Naive thymus-derived CD4-positive, alpha-beta T cell (primary cell): ENCODE measurements around the gene FBXO41. TPM values are rescaled to one million over a fixed set of nuclear protein-coding genes. Genes with fewer than 3 reads are reported as not detected.

ENCODE experiments used
- ATAC-seq: fragments of 150-1000 bp; cut with Tn5 transposase; 2 replicates; pipeline ENCODE4 v1.10.0; 2021; ENCODE audit warnings: mild to moderate bottlenecking, moderate library complexity
- CTCF ChIA-PET: fragments of 350-600 bp; sonication (Branson Sonifier 250); formaldehyde crosslinking; loops from one replicate; lab custom pipeline; 2021; ENCODE audit warnings: antibody characterized with exemption; lab: Charles Lee
- POLR2A ChIA-PET: fragments of 350-600 bp; sonication (Branson Sonifier 250); formaldehyde crosslinking; loops from one replicate; lab custom pipeline; 2021; ENCODE audit warnings: antibody characterized with exemption, inconsistent platforms; lab: Charles Lee
- DNase-seq, 9 donors: peaks; one replicate each; pipeline versions ENCODE4 v3.0.0 to v3.0.0-alpha.2; 2020 to 2022; ENCODE audit warnings: mixed read lengths in 1 of 9
- H3K27ac ChIP-seq: one replicate; pipeline ENCODE4 v1.7.0; 2013; ENCODE audit warnings: mild to moderate bottlenecking, low read depth, low read length, moderate library complexity
- H3K27me3 ChIP-seq, 2 donors: one replicate each; pipeline ENCODE4 v1.7.0; 2013; ENCODE audit warnings: low read length in 2 of 2, mild to moderate bottlenecking in 2 of 2, moderate library complexity in 2 of 2; ENCODE audit not compliant: control insufficient read depth in 2 of 2, insufficient read depth in 2 of 2
- H3K36me3 ChIP-seq, 3 experiments: 1 replicate in 2 of 3; 2 replicates in 1 of 3; pipeline ENCODE4 v1.7.0; 2013; ENCODE audit warnings: low read length in 3 of 3, mild to moderate bottlenecking in 3 of 3, moderate library complexity in 1 of 3; ENCODE audit not compliant: insufficient read depth in 3 of 3, control insufficient read depth in 2 of 3
- H3K4me1 ChIP-seq, 2 donors: one replicate each; pipeline ENCODE4 v1.7.0; 2013; ENCODE audit warnings: low read length in 2 of 2, mild to moderate bottlenecking in 2 of 2, moderate library complexity in 1 of 2; ENCODE audit not compliant: control insufficient read depth in 2 of 2, insufficient read depth in 2 of 2
- H3K4me3 ChIP-seq: 2 replicates; pipeline ENCODE4 v1.7.0; 2013; ENCODE audit warnings: mild to moderate bottlenecking, low read length
- H3K9me3 ChIP-seq, 3 experiments: 1 replicate in 2 of 3; 2 replicates in 1 of 3; pipeline ENCODE4 v1.7.0; 2013; ENCODE audit warnings: low read length in 3 of 3; ENCODE audit not compliant: control insufficient read depth in 2 of 3
- H3K27ac Mint-ChIP-seq, 9 donors: one replicate each; pipeline ENCODE4 v1.8.0; 2020 to 2022; ENCODE audit warnings: mixed read lengths in 9 of 9, mild to moderate bottlenecking in 8 of 9, moderate library complexity in 5 of 9, inconsistent platforms in 2 of 9
- H3K27me3 Mint-ChIP-seq, 5 donors: one replicate each; pipeline ENCODE4 v1.8.0; 2021 to 2022; ENCODE audit warnings: mixed read lengths in 5 of 5, mild to moderate bottlenecking in 1 of 5
- H3K36me3 Mint-ChIP-seq, 5 donors: one replicate each; pipeline ENCODE4 v1.8.0; 2020 to 2022; ENCODE audit warnings: mixed read lengths in 5 of 5, mild to moderate bottlenecking in 3 of 5, inconsistent platforms in 1 of 5
- H3K4me1 Mint-ChIP-seq, 7 donors: one replicate each; pipeline ENCODE4 v1.8.0; 2020 to 2022; ENCODE audit warnings: mixed read lengths in 7 of 7, mild to moderate bottlenecking in 3 of 7, inconsistent platforms in 1 of 7
- H3K4me3 Mint-ChIP-seq, 10 donors: one replicate each; pipeline ENCODE4 v1.8.0; 2020 to 2022; ENCODE audit warnings: mild to moderate bottlenecking in 10 of 10, mixed read lengths in 10 of 10, moderate library complexity in 6 of 10, inconsistent platforms in 2 of 10
- H3K9me3 Mint-ChIP-seq, 11 donors: one replicate each; pipeline ENCODE4 v1.8.0; 2020 to 2022; ENCODE audit warnings: mixed read lengths in 11 of 11, mild to moderate bottlenecking in 4 of 11, inconsistent platforms in 1 of 11, moderate library complexity in 1 of 11
- intact Hi-C, 2 donors: fragments of 100-400 bp; cut with micrococcal nuclease; formaldehyde crosslinking; loops; one replicate each; pipeline ENCODE4 v1.15.1; 2023
- polyA plus RNA-seq, 2 donors: library from polyadenylated mRNA; unstranded; fragments of 300-500 nt; fragmentation: Illumina TruSeq; gene quantifications; one replicate each; pipeline ENCODE4 v1.2.3, GENCODE V29; 2021
- total RNA-seq, 6 experiments: library from RNA in 5 of 6; stranded (reverse) in 5 of 6; gene quantifications; 1 replicate in 5 of 6; 2 replicates in 1 of 6; pipeline ENCODE4 v1.2.3 and lab custom pipeline; 2021 to 2026

Gene FBXO41
- total and polyA plus RNA-seq, 7 experiments from 2014 or later, result 1.5 to 19.6 (median 14.1) TPM

DNA sequence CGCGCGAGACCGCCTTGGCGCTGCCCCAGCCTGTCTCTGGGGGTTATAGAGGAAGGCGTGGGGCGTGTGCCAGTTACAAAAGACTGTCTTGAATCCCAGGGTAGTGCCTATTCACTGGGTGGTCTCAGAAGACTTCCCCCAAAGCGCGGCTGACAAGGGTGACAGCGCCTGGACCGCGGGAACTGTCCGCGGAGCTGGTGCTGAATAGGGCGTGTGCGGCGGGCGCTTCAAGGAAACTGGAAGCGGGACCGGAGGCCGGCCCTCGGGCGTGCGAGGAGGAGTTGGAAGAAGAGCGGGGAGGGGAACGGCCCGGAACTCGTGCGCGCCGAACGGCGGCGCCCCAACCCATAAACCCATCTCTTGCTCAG, 6.8 kb upstream of the FBXO41 start:
- no peak overlapping the region for H3K27ac ChIP-seq
- Mint-ChIP-seq H3K27ac (no peak overlapping the region), H3K36me3 (no peaks in the 10 kb centered on the region), H3K27me3 (peaks cover 28 to 77% (median 47%) of the 10 kb centered on the region in 5 donors), H3K4me1 (peaks cover 8 to 25% (median 14%) of the 10 kb centered on the region in 7 donors), H3K9me3 (peaks cover 0 to 3% (median 0%) of the 10 kb centered on the region in 11 donors), H3K4me3 (peak overlapping the region; percentile 61 to 78 (median 76))
- H3K9me3 ChIP-seq, result no peaks in the 10 kb centered on the region
- peaks cover 17 to 18% of the 10 kb centered on the region in 2 donors for H3K4me1 ChIP-seq
- ATAC-seq, result peak; percentile 44
- peak overlapping the region; percentile 25 for H3K4me3 ChIP-seq
- intact Hi-C loops, result loop anchor here (1.0 to 10.0 kb wide), 7 partner anchors 11 to 1281 kb away; partner anchors contain the start of genes RAB11FIP5 (in 1 of the 2), SMYD5 (in 1 of the 2) and SPR (in 1 of the 2)
- DNase-seq, result peak; percentile 34 to 77 (median 60)
- H3K36me3 ChIP-seq, result no peaks in the 10 kb centered on the region
- peaks cover 11 to 23% of the 10 kb centered on the region in 2 donors for H3K27me3 ChIP-seq
- CTCF ChIA-PET, result interaction anchor here (1.9 to 2.9 kb wide), 3 partner anchors 58 to 78 kb away, joined by 5 to 14 read pairs (median 6); partner anchors contain the start of gene PRADC1
- POLR2A ChIA-PET, result interaction anchor here (3.4 kb wide), 1 partner anchor 57 kb away, joined by 25 read pairs; the partner anchor contains the start of genes CCT7 and PRADC1

DNA sequence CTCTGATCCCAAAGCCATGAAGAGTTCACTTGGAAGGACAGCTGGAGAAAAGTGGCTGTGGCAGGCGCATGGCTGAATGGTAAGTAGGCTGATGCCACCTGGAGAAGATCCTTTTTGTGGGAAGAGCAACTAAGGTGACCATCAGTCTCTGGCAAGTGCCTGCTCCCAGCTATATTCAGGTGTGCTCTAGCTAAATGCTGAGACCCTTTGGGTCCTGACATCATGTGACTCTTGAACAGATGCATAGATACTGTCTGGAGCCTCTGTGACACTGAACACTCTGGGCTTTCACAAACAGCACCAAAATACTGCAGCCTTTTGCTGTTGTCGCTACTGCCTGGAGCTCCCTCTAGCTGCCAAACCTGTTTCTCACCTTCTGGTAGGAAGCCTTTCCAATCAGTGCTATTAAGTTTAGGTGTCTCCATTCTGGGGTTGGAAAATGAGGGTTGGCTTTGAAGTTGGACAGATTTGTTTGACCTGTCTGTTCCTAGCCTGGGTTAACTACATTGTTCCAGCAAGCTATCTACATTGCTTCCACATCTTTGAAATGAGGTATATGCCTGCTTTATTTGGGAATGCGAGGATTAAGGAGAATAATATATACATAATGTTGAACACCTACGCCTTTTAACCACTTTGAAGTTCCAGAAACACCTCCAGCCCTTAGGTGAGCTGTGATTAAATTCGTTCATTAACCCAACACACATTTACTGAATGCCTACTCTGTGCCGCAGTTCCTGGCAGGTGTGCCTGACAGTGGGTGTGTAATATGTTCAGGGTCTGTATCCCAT, 6.0 kb upstream of the FBXO41 start:
- Histone ChIP-seq H3K27ac (no peak overlapping the region), H3K4me1 (peaks cover 17 to 19% of the 10 kb centered on the region in 2 donors), H3K36me3 (no peaks in the 10 kb centered on the region), H3K9me3 (no peaks in the 10 kb centered on the region), H3K27me3 (peaks cover 6 to 23% of the 10 kb centered on the region in 2 donors), H3K4me3 (no peak overlapping the region)
- no peaks in the 10 kb centered on the region for H3K36me3 Mint-ChIP-seq
- peak overlapping the region in 1 of 9 donors; percentile 10 for H3K27ac Mint-ChIP-seq
- H3K4me1 Mint-ChIP-seq, result peaks cover 9 to 29% (median 19%) of the 10 kb centered on the region in 7 donors
- peak in 6 of 9 donors; percentile 31 to 47 (median 44) for DNase-seq
- ChIA-PET POLR2A (interaction anchor here (0.9 to 3.4 kb wide), 3 partner anchors 17 to 60 kb away, joined by 3 to 25 read pairs (median 3); partner anchors contain the start of genes CCT7 and PRADC1), CTCF (interaction anchor here (0.6 to 2.9 kb wide), 6 partner anchors 10 to 77 kb away, joined by 4 to 14 read pairs (median 4); partner anchors contain the start of gene PRADC1)
- peaks cover 0 to 3% (median 0%) of the 10 kb centered on the region in 11 donors for H3K9me3 Mint-ChIP-seq
- peak overlapping the region in 5 of 10 donors; percentile 8 to 78 (median 46) for H3K4me3 Mint-ChIP-seq
- ATAC-seq, result peak; percentile 23
- peaks cover 20 to 76% (median 39%) of the 10 kb centered on the region in 5 donors for H3K27me3 Mint-ChIP-seq
- intact Hi-C loops, result loop anchor here (1.0 to 10.0 kb wide), 6 partner anchors 75 to 1282 kb away; partner anchors contain the start of genes SMYD5 (in 2 of the 2), RAB11FIP5 (in 1 of the 2) and SPR (in 1 of the 2)

DNA sequence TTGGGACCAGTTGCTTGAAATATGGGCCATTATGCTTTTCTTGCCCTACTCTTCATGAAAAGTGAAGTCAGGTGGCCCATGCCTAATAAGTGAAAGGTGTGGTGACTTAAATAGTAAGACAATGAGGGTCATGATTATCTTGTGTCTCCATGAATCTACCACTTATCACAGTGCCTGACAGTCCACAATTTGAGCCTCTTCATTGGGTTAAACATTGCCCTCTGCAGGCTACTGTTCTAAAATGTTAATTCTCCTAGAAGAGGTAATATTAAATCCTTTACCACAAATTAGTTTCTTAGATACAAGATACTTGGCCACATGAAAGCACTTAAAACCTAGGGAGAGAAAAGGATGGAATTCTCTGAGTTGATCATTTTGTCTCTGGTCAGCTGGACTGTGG, 5.0 kb upstream of the FBXO41 start:
- H3K36me3 Mint-ChIP-seq, result no peaks in the 10 kb centered on the region
- H3K9me3 Mint-ChIP-seq, result peaks cover 0 to 2% (median 0%) of the 10 kb centered on the region in 11 donors
- no peaks in the 10 kb centered on the region for H3K36me3 ChIP-seq
- POLR2A ChIA-PET, result interaction anchor here (1.6 to 3.4 kb wide), 2 partner anchors 16 to 55 kb away, joined by 3 to 25 read pairs; partner anchors contain the start of genes CCT7 and PRADC1
- no peaks in the 10 kb centered on the region for H3K9me3 ChIP-seq
- CTCF ChIA-PET, result interaction anchor here (0.6 to 2.9 kb wide), 3 partner anchors 31 to 76 kb away, joined by 4 to 14 read pairs (median 5); no protein-coding TSS in a partner anchor
- ATAC-seq (no peak), DNase-seq (no peak)
- intact Hi-C loops, result loop anchor here in 1 of 2 donors (10.0 kb wide), 1 partner anchor 1665 kb away; the partner anchor contains the start of gene POLE4
- peaks cover 11 to 69% (median 31%) of the 10 kb centered on the region in 5 donors for H3K27me3 Mint-ChIP-seq
- H3K4me1 Mint-ChIP-seq, result peaks cover 9 to 34% (median 23%) of the 10 kb centered on the region in 7 donors
- peaks cover 22 to 25% of the 10 kb centered on the region in 2 donors for H3K4me1 ChIP-seq
- no peak overlapping the region for H3K27ac ChIP-seq
- peaks cover 6 to 18% of the 10 kb centered on the region in 2 donors for H3K27me3 ChIP-seq
- no peak overlapping the region for H3K4me3 ChIP-seq
- H3K27ac Mint-ChIP-seq, result no peak overlapping the region
- H3K4me3 Mint-ChIP-seq, result no peak overlapping the region

DNA sequence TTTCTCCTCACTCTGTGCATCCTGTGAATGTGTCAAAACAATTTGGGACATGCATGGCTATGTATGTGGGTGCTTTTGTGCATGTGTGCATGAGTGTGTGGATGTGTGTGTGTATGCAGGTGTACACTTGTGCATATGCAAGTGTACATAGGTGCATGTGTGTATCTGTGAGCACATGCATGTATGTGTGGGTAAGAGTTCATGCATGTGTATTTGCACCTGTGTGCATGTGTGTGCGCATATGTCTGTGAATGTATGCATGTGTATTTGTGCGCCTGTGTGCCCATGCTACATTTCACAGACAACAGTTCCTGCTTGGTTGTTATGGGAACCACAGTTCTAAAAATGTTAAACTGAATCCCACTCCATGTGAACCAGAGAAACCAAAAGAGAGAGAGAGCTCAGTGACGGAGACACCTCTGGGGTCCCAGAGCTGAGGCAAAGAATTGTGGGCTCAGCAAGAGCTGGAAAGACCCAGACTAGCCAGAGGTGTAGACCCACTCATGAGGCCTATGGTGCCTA, 1.9 kb upstream of the FBXO41 start:
- peaks cover 12 to 18% of the 10 kb centered on the region in 2 donors for H3K4me1 ChIP-seq
- DNase-seq, result no peak
- no peak for ATAC-seq
- no peak overlapping the region for H3K4me3 ChIP-seq
- Mint-ChIP-seq H3K9me3 (peaks cover 0 to 2% (median 0%) of the 10 kb centered on the region in 11 donors), H3K27ac (peak overlapping the region in 2 of 9 donors; percentile 4 to 18), H3K4me3 (peak overlapping the region in 9 of 10 donors; percentile 49 to 87 (median 77)), H3K4me1 (peaks cover 8 to 31% (median 25%) of the 10 kb centered on the region in 7 donors), H3K27me3 (peaks cover 8 to 49% (median 27%) of the 10 kb centered on the region in 5 donors), H3K36me3 (no peaks in the 10 kb centered on the region)
- no peaks in the 10 kb centered on the region for H3K27me3 ChIP-seq
- POLR2A ChIA-PET, result no interaction called here
- H3K9me3 ChIP-seq, result no peaks in the 10 kb centered on the region
- CTCF ChIA-PET, result no interaction called here
- no peak overlapping the region for H3K27ac ChIP-seq
- intact Hi-C loops, result loop anchor here in 1 of 2 donors (10.0 kb wide), 1 partner anchor 1669 kb away; the partner anchor contains the start of gene POLE4
- H3K36me3 ChIP-seq, result no peaks in the 10 kb centered on the region

DNA sequence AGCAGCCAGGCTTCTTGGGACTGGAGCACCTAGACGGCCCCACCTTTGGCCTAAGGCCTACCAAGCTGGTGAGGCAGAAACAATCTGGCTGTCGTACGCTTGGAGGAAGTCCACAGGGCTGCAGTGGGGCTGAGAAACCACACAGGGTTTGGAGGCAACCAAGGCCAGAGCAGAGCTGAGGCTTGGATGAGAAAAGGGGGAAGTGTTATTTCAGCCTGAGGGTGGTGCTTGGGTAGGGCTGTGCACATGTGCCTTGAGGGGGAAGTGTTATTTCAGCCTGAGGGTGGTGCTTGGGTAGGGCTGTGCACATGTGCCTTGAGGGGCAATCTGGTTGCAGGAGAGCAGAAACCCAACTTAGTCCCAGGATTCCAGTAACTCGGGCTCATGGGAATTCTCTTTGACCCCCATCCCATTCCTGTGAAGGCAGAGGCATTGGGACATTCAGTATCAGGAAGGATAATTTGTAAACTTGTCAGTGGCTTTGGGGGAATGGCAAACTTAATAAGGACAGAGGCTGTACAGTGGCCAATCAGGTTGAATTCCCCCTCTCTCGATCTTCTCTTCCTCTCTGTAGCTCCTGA, 971 bp upstream of the FBXO41 start:
- Histone ChIP-seq H3K27me3 (no peaks in the 10 kb centered on the region), H3K27ac (no peak overlapping the region), H3K36me3 (no peaks in the 10 kb centered on the region), H3K4me3 (peak overlapping the region; percentile 69), H3K4me1 (peaks cover 12 to 14% of the 10 kb centered on the region in 2 donors), H3K9me3 (no peaks in the 10 kb centered on the region)
- Mint-ChIP-seq H3K36me3 (peaks cover 0 to 5% (median 0%) of the 10 kb centered on the region in 5 donors), H3K27ac (peak overlapping the region in 3 of 9 donors; percentile 4 to 72 (median 4)), H3K9me3 (peaks cover 0 to 4% (median 0%) of the 10 kb centered on the region in 11 donors), H3K4me3 (peak overlapping the region; percentile 49 to 87 (median 76)), H3K4me1 (peaks cover 4 to 27% (median 18%) of the 10 kb centered on the region in 7 donors), H3K27me3 (peaks cover 0 to 39% (median 17%) of the 10 kb centered on the region in 5 donors)
- CTCF ChIA-PET, result no interaction called here
- peak; percentile 78 for ATAC-seq
- POLR2A ChIA-PET, result interaction anchor here (0.8 kb wide), 1 partner anchor 53 kb away, joined by 3 read pairs; the partner anchor contains the start of gene PRADC1
- no peak for DNase-seq
- intact Hi-C loops, result loop anchor here in 1 of 2 donors (10.0 kb wide), 1 partner anchor 1670 kb away; the partner anchor contains the start of gene POLE4
